Cardiac muscle cell (in vitro differentiated cells and primary cell): ENCODE data around the gene SV2B. TPM values are rescaled to one million over a fixed set of nuclear protein-coding genes. Genes with fewer than 3 reads are reported as not detected.

Experiments used
- DNase-seq, 2 donors: peaks; one replicate each; pipeline versions ENCODE4 v3.0.0 to v3.0.0-alpha.2; 2010 to 2017; ENCODE audit warnings: low read depth in 1 of 2, low spot score in 1 of 2
- H3K27ac ChIP-seq: fragments of 200-600 bp; sonication (generic); 2 replicates; pipeline ENCODE4 v1.5.1; 2016
- H3K27me3 ChIP-seq: fragments of 200-600 bp; sonication (generic); 2 replicates; pipeline ENCODE4 v1.6.0; 2016; ENCODE audit warnings: control low read depth
- H3K36me3 ChIP-seq: fragments of 200-600 bp; sonication (generic); 2 replicates; pipeline ENCODE4 v1.5.1; 2016; ENCODE audit warnings: control low read depth
- H3K4me1 ChIP-seq: fragments of 200-600 bp; sonication (generic); 2 replicates; pipeline ENCODE4 v1.8.1; 2017; ENCODE audit warnings: low read depth, mild to moderate bottlenecking, mixed run types
- H3K4me3 ChIP-seq: fragments of 200-600 bp; sonication (generic); 2 replicates; pipeline ENCODE4 v1.5.1; 2016; ENCODE audit warnings: mild to moderate bottlenecking
- H3K9me3 ChIP-seq: fragments of 200-600 bp; sonication (generic); 2 replicates; pipeline ENCODE4 v1.5.1; 2017; ENCODE audit warnings: low read depth, mild to moderate bottlenecking, control low read depth
- polyA plus RNA-seq: library from polyadenylated mRNA; unstranded; fragments of >200 nt; fragmentation: Nextera tagmentation; extraction: Ambion mirVana; gene quantifications from 2 replicates; pipeline ENCODE4 v1.2.1, GENCODE V29; 2016
- total RNA-seq: library from RNA; depleted of rRNA; stranded (reverse); fragments of >200 nt; gene quantifications from 2 replicates; pipeline ENCODE4 v1.2.3, GENCODE V29; 2016
- TF ChIP-seq, protein P1 (sequence below): IDR thresholded peaks from 2 replicates; pipeline ENCODE4 v1.5.1; 2012; ENCODE audit warnings: low read depth, mild to moderate bottlenecking, low read length

Gene SV2B
- total and polyA plus RNA-seq, 2 experiments from 2014 or later, result 0.03 to 0.32 TPM

DNA sequence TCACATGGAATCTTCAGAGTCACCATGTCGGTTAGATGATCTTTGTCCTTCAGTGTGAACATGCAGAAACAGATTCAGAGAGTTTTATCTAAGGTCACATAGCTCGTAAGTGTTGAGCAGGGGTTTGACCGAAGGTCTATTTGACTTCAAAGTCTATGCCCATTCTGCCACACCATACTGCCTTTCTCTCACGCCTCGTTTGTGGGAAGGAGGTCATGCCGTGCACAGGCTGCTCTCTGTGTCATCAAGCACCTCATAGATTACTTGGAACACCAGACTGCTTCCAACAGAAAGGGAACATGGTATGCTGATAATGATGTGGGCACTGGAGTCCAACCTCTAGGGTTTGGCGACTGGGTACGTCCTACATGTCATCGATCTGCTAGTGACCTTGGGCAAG is 128.8 kb downstream of the SV2B start:
- DNase-seq, result no peak
- Histone ChIP-seq H3K9me3 (no peaks in the 10 kb centered on the region), H3K36me3 (no peaks in the 10 kb centered on the region), H3K27ac (no peak overlapping the region), H3K4me1 (no peaks in the 10 kb centered on the region), H3K27me3 (no peaks in the 10 kb centered on the region), H3K4me3 (no peak overlapping the region)
- TF ChIP-seq, protein P1, sequence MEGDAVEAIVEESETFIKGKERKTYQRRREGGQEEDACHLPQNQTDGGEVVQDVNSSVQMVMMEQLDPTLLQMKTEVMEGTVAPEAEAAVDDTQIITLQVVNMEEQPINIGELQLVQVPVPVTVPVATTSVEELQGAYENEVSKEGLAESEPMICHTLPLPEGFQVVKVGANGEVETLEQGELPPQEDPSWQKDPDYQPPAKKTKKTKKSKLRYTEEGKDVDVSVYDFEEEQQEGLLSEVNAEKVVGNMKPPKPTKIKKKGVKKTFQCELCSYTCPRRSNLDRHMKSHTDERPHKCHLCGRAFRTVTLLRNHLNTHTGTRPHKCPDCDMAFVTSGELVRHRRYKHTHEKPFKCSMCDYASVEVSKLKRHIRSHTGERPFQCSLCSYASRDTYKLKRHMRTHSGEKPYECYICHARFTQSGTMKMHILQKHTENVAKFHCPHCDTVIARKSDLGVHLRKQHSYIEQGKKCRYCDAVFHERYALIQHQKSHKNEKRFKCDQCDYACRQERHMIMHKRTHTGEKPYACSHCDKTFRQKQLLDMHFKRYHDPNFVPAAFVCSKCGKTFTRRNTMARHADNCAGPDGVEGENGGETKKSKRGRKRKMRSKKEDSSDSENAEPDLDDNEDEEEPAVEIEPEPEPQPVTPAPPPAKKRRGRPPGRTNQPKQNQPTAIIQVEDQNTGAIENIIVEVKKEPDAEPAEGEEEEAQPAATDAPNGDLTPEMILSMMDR, result no peak

DNA sequence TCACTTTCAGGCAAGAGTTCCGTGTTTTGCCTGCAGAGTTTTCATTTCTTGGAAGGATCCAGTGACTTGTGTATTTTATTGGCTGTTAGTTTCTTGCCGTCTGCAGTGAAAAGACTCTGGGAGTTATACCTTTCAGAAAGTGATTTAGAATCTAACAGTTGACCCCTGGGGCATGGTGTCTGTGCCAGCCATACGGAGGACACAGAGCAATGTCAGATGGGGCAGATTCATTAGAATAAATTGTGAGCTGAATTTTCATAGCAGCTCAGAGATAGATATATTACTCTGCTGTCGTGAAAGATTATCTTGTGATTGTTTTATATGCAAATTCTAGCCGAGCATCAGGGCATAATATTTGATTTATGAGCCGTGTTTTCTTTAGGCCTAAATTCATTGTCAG is 131.6 kb downstream of the SV2B start:
- Histone ChIP-seq H3K27me3 (peaks cover 3% of the 10 kb centered on the region), H3K4me3 (no peak overlapping the region)
- TF ChIP-seq, protein P1, result no peak

GRCh38 chr15:91234759-91235158 is 134.7 kb downstream of the SV2B start:
- no peak for DNase-seq
- Histone ChIP-seq H3K4me1 (no peaks in the 10 kb centered on the region), H3K9me3 (no peaks in the 10 kb centered on the region), H3K27me3 (peaks cover 14% of the 10 kb centered on the region), H3K36me3 (no peaks in the 10 kb centered on the region), H3K4me3 (no peak overlapping the region), H3K27ac (no peak overlapping the region)
- TF ChIP-seq, protein P1, result no peak

More for the DNA sequence above, 131.6 kb downstream of the SV2B start:
- H3K4me1 ChIP-seq, result no peaks in the 10 kb centered on the region
- H3K9me3 ChIP-seq, result no peaks in the 10 kb centered on the region
- DNase-seq, result no peak
- no peak overlapping the region for H3K27ac ChIP-seq
- H3K36me3 ChIP-seq, result no peaks in the 10 kb centered on the region

DNA sequence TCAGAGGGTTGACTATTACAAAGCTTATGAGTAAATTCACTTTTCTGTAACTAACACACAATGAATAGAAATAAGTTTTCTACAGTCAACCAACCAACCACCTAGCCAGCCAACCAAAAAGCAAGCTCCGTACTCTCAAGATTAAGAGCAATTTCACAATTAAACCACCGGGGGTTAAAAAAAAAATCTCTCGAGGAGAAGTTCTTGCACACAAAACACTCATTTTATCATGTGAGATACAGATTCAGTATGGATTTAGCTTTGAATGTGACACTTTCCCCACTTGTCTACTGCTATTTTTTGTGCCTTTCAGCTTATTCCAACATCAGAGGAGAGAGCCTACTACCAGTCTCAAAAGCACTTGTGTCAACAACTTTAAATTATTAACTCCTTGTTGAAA is 135.3 kb downstream of the SV2B start:
- TF ChIP-seq, protein P1, result no peak
- H3K27ac ChIP-seq, result no peak overlapping the region
- DNase-seq, result no peak
- H3K4me1 ChIP-seq, result no peaks in the 10 kb centered on the region
- H3K27me3 ChIP-seq, result peaks cover 16% of the 10 kb centered on the region
- no peak overlapping the region for H3K4me3 ChIP-seq
- no peaks in the 10 kb centered on the region for H3K9me3 ChIP-seq
- no peaks in the 10 kb centered on the region for H3K36me3 ChIP-seq

- H3K27me3 ChIP-seq, result peaks cover 37% of the 10 kb centered on the region
- no peaks in the 10 kb centered on the region for H3K4me1 ChIP-seq
- DNase-seq, result no peak
- no peaks in the 10 kb centered on the region for H3K36me3 ChIP-seq
- no peak overlapping the region for H3K27ac ChIP-seq
- TF ChIP-seq, protein P1, result no peak
- H3K9me3 ChIP-seq, result no peaks in the 10 kb centered on the region
- H3K4me3 ChIP-seq, result no peak overlapping the region
Measured at GRCh38 chr15:91237445-91237844, 137.4 kb downstream of the SV2B start.
